Measurements from ENCODE around the gene FAM229A.

DNA sequence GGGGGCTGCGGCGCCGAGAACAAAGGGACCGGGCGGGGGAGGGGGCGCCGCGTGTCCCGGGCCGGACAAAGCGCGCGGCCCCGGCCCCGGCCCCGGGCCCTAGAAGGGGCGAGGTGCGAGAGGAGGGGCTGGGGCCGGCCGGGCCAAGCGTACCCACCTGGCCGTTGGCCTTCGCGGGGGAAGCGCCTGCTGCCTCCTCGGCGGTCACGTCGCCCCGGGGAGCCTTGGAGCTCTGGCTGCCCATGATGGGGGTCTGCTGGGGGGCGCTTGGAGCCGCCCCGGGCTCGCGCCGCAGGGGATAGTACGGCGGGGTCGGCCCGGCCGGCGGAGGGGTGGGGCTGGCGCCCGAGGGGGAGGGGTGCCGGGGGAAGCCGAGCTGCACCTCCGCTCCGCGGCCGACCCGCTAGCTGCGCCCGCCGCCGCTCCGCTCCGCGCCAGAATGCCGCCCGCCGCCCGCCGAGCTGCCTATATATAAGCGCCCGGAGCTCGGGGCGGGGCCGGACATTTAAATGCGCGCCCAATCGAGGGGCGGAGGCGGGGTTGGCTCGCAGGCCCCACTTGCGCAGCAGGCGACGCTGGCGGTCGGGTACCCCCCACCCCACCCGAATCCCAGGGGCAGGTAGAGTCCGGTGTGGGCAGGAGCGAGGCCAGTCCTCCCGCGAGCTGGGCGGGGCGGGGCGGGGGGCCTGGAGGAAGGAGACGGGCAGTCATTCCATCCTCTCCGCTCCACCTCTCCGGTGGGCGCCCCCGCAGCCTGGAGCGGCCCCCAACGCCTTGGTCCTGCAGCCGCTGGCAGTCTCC, 26.3 kb downstream of the FAM229A start, which contains the start of gene MARCKSL1:
- TF ChIP-seq PBX3 (IDR thresholded peaks at IDR 0.05) (no peak), BHLHE40 (IDR thresholded peaks at IDR 0.05; ENCODE audit: low read depth, low read length) (no peak), HMGXB4 (CRISPR knock-in tag; IDR thresholded peaks at IDR 0.05; ENCODE audit: borderline replicate concordance) (no peak), POLR2A (IDR thresholded peaks at IDR 0.05; ENCODE audit: low read length) (peak; percentile 90), JUNB (IDR thresholded peaks at IDR 0.05) (no peak), MAZ (IDR thresholded peaks at IDR 0.05; ENCODE audit: borderline replicate concordance, low read depth, low read length) (no peak), RNF2 (IDR thresholded peaks at IDR 0.05; ENCODE audit: borderline replicate concordance, low read depth) (no peak), RFX5 (IDR thresholded peaks at IDR 0.05) (no peak)
- TF ChIP-seq, protein P1, sequence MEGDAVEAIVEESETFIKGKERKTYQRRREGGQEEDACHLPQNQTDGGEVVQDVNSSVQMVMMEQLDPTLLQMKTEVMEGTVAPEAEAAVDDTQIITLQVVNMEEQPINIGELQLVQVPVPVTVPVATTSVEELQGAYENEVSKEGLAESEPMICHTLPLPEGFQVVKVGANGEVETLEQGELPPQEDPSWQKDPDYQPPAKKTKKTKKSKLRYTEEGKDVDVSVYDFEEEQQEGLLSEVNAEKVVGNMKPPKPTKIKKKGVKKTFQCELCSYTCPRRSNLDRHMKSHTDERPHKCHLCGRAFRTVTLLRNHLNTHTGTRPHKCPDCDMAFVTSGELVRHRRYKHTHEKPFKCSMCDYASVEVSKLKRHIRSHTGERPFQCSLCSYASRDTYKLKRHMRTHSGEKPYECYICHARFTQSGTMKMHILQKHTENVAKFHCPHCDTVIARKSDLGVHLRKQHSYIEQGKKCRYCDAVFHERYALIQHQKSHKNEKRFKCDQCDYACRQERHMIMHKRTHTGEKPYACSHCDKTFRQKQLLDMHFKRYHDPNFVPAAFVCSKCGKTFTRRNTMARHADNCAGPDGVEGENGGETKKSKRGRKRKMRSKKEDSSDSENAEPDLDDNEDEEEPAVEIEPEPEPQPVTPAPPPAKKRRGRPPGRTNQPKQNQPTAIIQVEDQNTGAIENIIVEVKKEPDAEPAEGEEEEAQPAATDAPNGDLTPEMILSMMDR (IDR thresholded peaks at IDR 0.05): no peak
- TF ChIP-seq, protein P2, sequence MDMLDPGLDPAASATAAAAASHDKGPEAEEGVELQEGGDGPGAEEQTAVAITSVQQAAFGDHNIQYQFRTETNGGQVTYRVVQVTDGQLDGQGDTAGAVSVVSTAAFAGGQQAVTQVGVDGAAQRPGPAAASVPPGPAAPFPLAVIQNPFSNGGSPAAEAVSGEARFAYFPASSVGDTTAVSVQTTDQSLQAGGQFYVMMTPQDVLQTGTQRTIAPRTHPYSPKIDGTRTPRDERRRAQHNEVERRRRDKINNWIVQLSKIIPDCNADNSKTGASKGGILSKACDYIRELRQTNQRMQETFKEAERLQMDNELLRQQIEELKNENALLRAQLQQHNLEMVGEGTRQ (IDR thresholded peaks at IDR 0.05): no peak

All from A549 (cell line).